Measurements from ENCODE around the gene ILRUN. TPM values are rescaled to one million over a fixed set of nuclear protein-coding genes. Genes with fewer than 3 reads are reported as not detected.

ILRUN gene
- total and polyA plus RNA-seq, 2 of the 8 experiments (the other 6 are each of a cell fraction or from before 2014, with no cell fraction given) = 39.2 to 81.2 TPM

- no peak for TF ChIP-seq CHD7 (IDR thresholded peaks at IDR 0.05; ENCODE audit: insufficient replicate concordance, low read length)
- no peak for TF ChIP-seq RBBP5 (IDR thresholded peaks at IDR 0.05; ENCODE audit: borderline replicate concordance, low read depth, low read length)
- TF ChIP-seq CHD1 (IDR thresholded peaks at IDR 0.05; ENCODE audit: low read depth, low read length) = no peak
- no peak for TF ChIP-seq JUND (IDR thresholded peaks at IDR 0.05; ENCODE audit: low read length)
- peak; percentile 46; the same call in 1 of the 2 replicates for TF ChIP-seq TBP (IDR thresholded peaks at IDR 0.05; ENCODE audit: low read depth, low read length)
- TF ChIP-seq CBX8 (IDR thresholded peaks at IDR 0.05; ENCODE audit: borderline replicate concordance, low read depth, low read length) = no peak
- TF ChIP-seq TCF12 (IDR thresholded peaks at IDR 0.05; ENCODE audit: low read depth, low read length) = no peak
- no peak for TF ChIP-seq NANOG (IDR thresholded peaks at IDR 0.05; ENCODE audit: insufficient read depth, low read depth, low read length, poor library complexity, severe bottlenecking)
- peak; percentile 66 for TF ChIP-seq NRF1 (IDR thresholded peaks at IDR 0.05; ENCODE audit: low read depth, low read length)
- TF ChIP-seq POLR2A (IDR thresholded peaks at IDR 0.05; ENCODE audit: control extremely low read depth in 1 of 2, low read depth in 2 of 2, low read length in 2 of 2) = no peak
- TF ChIP-seq GTF2F1 (IDR thresholded peaks at IDR 0.05; ENCODE audit: borderline replicate concordance, low read depth, low read length) = no peak
These were observed at the start of gene ILRUN (continued) for GRCh38 chr6:34696739-34697543.
